ENCODE results near the gene ZCCHC14. TPM values are rescaled to one million over a fixed set of nuclear protein-coding genes. Genes with fewer than 3 reads are reported as not detected.

ZCCHC14 gene
- total and polyA plus RNA-seq, 2 of the 13 experiments (the other 11 are each of a cell fraction or from before 2014, with no cell fraction given) = 12.4 to 12.5 TPM

DNA sequence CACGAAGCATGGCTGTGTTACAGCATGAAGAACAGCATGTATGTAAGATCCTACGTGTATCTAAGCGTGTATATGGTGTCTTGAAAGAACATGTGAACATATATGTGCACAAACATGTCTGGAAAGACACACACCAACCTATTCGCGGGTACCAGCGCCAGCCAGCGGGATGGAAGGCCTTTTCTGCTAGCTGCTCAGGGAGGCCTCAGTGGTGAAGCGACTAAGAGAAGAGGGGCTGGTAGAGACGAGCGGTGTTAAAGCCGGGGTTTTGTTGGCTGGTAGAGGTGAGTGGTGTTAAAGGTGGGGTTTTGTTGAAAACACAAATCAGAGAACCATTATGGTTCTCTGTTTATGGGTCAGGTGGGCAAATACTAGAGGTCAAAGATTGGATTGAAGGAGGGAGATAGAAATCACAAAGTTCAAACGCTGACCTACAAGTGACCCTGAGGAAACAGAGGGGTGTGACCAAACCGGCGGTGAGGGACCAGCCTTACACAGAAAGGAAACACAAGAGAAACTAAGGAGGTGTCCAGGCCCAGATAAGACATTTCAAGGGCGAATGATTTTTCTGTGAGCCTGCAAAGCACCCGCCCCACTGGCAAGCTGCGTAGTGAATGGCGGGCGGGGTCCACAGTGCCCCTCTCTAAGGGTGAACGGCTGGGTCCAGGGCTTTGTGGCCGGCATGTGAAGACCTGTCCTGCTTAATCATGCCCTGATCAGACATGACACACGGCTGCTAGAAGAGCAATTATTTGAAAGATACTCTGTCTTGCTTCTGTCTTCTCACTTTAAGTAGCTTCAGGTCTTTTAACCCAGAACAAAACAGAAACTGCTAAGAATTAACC is 8.1 kb downstream of the ZCCHC14 start (continued):
- TF ChIP-seq SP1 (IDR thresholded peaks at IDR 0.05) (no peak), SP1 (CRISPR knock-in tag; IDR thresholded peaks at IDR 0.05) (no peak), NKX3-1 (CRISPR knock-in tag; IDR thresholded peaks at IDR 0.05) (no peak), KLF11 (CRISPR knock-in tag; IDR thresholded peaks at IDR 0.05) (no peak), GLI4 (CRISPR knock-in tag; IDR thresholded peaks at IDR 0.05; ENCODE audit: borderline replicate concordance) (no peak), ZNF205 (CRISPR knock-in tag; IDR thresholded peaks at IDR 0.05) (no peak), ZMYM2 (CRISPR knock-in tag; IDR thresholded peaks at IDR 0.05) (no peak), HDAC1 (CRISPR knock-in tag; IDR thresholded peaks at IDR 0.05) (peak; percentile 63; the same call in 1 of the 2 replicates), NFRKB (IDR thresholded peaks at IDR 0.05) (no peak), ZNF251 (CRISPR knock-in tag; IDR thresholded peaks at IDR 0.05) (no peak), ZNF382 (CRISPR knock-in tag; IDR thresholded peaks at IDR 0.05; ENCODE audit: borderline replicate concordance) (no peak)
- TF ChIP-seq, protein P1, sequence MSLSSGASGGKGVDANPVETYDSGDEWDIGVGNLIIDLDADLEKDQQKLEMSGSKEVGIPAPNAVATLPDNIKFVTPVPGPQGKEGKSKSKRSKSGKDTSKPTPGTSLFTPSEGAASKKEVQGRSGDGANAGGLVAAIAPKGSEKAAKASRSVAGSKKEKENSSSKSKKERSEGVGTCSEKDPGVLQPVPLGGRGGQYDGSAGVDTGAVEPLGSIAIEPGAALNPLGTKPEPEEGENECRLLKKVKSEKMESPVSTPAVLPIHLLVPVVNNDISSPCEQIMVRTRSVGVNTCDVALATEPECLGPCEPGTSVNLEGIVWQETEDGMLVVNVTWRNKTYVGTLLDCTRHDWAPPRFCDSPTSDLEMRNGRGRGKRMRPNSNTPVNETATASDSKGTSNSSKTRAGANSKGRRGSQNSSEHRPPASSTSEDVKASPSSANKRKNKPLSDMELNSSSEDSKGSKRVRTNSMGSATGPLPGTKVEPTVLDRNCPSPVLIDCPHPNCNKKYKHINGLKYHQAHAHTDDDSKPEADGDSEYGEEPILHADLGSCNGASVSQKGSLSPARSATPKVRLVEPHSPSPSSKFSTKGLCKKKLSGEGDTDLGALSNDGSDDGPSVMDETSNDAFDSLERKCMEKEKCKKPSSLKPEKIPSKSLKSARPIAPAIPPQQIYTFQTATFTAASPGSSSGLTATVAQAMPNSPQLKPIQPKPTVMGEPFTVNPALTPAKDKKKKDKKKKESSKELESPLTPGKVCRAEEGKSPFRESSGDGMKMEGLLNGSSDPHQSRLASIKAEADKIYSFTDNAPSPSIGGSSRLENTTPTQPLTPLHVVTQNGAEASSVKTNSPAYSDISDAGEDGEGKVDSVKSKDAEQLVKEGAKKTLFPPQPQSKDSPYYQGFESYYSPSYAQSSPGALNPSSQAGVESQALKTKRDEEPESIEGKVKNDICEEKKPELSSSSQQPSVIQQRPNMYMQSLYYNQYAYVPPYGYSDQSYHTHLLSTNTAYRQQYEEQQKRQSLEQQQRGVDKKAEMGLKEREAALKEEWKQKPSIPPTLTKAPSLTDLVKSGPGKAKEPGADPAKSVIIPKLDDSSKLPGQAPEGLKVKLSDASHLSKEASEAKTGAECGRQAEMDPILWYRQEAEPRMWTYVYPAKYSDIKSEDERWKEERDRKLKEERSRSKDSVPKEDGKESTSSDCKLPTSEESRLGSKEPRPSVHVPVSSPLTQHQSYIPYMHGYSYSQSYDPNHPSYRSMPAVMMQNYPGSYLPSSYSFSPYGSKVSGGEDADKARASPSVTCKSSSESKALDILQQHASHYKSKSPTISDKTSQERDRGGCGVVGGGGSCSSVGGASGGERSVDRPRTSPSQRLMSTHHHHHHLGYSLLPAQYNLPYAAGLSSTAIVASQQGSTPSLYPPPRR (CRISPR knock-in tag; IDR thresholded peaks at IDR 0.05; ENCODE audit: borderline replicate concordance) = peak; percentile 43; the same call in 1 of the 2 replicates
- TF ChIP-seq, protein P2, sequence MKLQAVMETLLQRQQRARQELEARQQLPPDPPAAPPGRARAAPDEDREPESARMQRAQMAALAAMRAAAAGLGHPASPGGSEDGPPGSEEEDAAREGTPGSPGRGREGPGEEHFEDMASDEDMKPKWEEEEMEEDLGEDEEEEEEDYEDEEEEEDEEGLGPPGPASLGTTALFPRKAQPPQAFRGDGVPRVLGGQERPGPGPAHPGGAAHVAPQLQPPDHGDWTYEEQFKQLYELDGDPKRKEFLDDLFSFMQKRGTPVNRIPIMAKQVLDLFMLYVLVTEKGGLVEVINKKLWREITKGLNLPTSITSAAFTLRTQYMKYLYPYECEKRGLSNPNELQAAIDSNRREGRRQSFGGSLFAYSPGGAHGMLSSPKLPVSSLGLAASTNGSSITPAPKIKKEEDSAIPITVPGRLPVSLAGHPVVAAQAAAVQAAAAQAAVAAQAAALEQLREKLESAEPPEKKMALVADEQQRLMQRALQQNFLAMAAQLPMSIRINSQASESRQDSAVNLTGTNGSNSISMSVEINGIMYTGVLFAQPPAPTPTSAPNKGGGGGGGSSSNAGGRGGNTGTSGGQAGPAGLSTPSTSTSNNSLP (IDR thresholded peaks at IDR 0.05; ENCODE audit: low read depth, low read length) = no peak
- TF ChIP-seq, protein P3, sequence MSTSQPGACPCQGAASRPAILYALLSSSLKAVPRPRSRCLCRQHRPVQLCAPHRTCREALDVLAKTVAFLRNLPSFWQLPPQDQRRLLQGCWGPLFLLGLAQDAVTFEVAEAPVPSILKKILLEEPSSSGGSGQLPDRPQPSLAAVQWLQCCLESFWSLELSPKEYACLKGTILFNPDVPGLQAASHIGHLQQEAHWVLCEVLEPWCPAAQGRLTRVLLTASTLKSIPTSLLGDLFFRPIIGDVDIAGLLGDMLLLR (CRISPR knock-in tag; IDR thresholded peaks at IDR 0.05) = no peak
- TF ChIP-seq, protein P4, sequence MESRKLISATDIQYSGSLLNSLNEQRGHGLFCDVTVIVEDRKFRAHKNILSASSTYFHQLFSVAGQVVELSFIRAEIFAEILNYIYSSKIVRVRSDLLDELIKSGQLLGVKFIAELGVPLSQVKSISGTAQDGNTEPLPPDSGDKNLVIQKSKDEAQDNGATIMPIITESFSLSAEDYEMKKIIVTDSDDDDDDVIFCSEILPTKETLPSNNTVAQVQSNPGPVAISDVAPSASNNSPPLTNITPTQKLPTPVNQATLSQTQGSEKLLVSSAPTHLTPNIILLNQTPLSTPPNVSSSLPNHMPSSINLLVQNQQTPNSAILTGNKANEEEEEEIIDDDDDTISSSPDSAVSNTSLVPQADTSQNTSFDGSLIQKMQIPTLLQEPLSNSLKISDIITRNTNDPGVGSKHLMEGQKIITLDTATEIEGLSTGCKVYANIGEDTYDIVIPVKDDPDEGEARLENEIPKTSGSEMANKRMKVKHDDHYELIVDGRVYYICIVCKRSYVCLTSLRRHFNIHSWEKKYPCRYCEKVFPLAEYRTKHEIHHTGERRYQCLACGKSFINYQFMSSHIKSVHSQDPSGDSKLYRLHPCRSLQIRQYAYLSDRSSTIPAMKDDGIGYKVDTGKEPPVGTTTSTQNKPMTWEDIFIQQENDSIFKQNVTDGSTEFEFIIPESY (CRISPR knock-in tag; IDR thresholded peaks at IDR 0.05) = peak; percentile 93
- TF ChIP-seq, protein P5, sequence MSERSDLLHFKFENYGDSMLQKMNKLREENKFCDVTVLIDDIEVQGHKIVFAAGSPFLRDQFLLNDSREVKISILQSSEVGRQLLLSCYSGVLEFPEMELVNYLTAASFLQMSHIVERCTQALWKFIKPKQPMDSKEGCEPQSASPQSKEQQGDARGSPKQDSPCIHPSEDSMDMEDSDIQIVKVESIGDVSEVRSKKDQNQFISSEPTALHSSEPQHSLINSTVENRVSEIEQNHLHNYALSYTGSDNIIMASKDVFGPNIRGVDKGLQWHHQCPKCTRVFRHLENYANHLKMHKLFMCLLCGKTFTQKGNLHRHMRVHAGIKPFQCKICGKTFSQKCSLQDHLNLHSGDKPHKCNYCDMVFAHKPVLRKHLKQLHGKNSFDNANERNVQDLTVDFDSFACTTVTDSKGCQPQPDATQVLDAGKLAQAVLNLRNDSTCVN (CRISPR knock-in tag; IDR thresholded peaks at IDR 0.05; ENCODE audit: borderline replicate concordance) = no peak

Data from HepG2 (cell line).